Type B pancreatic cell (in vitro differentiated cells): Measurements from ENCODE around the gene PRR22. TPM values are rescaled to one million over a fixed set of nuclear protein-coding genes. Genes with fewer than 3 reads are reported as not detected.

Experiments
- DNase-seq: peaks from one replicate; pipeline ENCODE4 v3.0.0; 2021; ENCODE audit warnings: mixed read lengths; ENCODE audit not compliant: unreplicated experiment; ENCODE audit errors: extremely low spot score
- H3K27ac Mint-ChIP-seq: 2 replicates; pipeline ENCODE4 v1.8.0; 2021; ENCODE audit warnings: mild to moderate bottlenecking, mixed read lengths
- H3K27me3 Mint-ChIP-seq: 2 replicates; pipeline ENCODE4 v1.8.0; 2021; ENCODE audit warnings: mixed read lengths
- H3K36me3 Mint-ChIP-seq: 2 replicates; pipeline ENCODE4 v1.8.0; 2021; ENCODE audit warnings: mixed read lengths
- H3K4me1 Mint-ChIP-seq: one replicate; pipeline ENCODE4 v1.8.0; 2021; ENCODE audit warnings: mixed read lengths; ENCODE audit not compliant: unreplicated experiment
- H3K4me3 Mint-ChIP-seq: 2 replicates; pipeline ENCODE4 v1.8.0; 2021; ENCODE audit warnings: mild to moderate bottlenecking, mixed read lengths
- H3K9me3 Mint-ChIP-seq: 2 replicates; pipeline ENCODE4 v1.8.0; 2021; ENCODE audit warnings: mixed read lengths
- CTCF ChIP-seq: fragments of 200-600 bp; sonication (generic); conservative IDR thresholded peaks from 2 replicates; pipeline ENCODE4 v1.5.0; 2021; ENCODE audit warnings: antibody characterized with exemption, mild to moderate bottlenecking
- total RNA-seq: library from RNA; stranded (reverse); gene quantifications from 2 replicates; pipeline ENCODE4 v1.2.1, GENCODE V29; 2021; ENCODE audit warnings: low replicate concordance

Gene PRR22
- total RNA-seq, 1 donor from 2014 or later, result 5.2 TPM

- Mint-ChIP-seq H3K36me3 (no peaks in the 10 kb centered on the region), H3K4me3 (peak overlapping the region; percentile 67), H3K9me3 (no peaks in the 10 kb centered on the region), H3K27ac (no peak overlapping the region), H3K27me3 (peaks cover 9% of the 10 kb centered on the region), H3K4me1 (peaks cover 16% of the 10 kb centered on the region)
- TF ChIP-seq CTCF, result no peak
- DNase-seq, result no peak
These were observed 17.5 kb upstream of the PRR22 start for GRCh38 chr19:5801796-5802619.

- H3K36me3 Mint-ChIP-seq, result no peaks in the 10 kb centered on the region
- H3K27me3 Mint-ChIP-seq, result peaks cover 9% of the 10 kb centered on the region
- no peak overlapping the region for H3K27ac Mint-ChIP-seq
- TF ChIP-seq CTCF, result no peak
- H3K4me3 Mint-ChIP-seq, result no peak overlapping the region
- H3K4me1 Mint-ChIP-seq, result peaks cover 10% of the 10 kb centered on the region
- DNase-seq, result no peak
- no peaks in the 10 kb centered on the region for H3K9me3 Mint-ChIP-seq
These were observed 16.1 kb upstream of the PRR22 start for GRCh38 chr19:5800361-5801270.

- H3K27ac Mint-ChIP-seq, result no peak overlapping the region
- no peak for TF ChIP-seq CTCF
- H3K27me3 Mint-ChIP-seq, result peaks cover 9% of the 10 kb centered on the region
- peaks cover 10% of the 10 kb centered on the region for H3K4me1 Mint-ChIP-seq
- no peak for DNase-seq
- no peak overlapping the region for H3K4me3 Mint-ChIP-seq
- H3K9me3 Mint-ChIP-seq, result no peaks in the 10 kb centered on the region
- H3K36me3 Mint-ChIP-seq, result no peaks in the 10 kb centered on the region
These were observed 15.0 kb upstream of the PRR22 start for GRCh38 chr19:5799247-5800241.

- Mint-ChIP-seq H3K36me3 (no peaks in the 10 kb centered on the region), H3K9me3 (no peaks in the 10 kb centered on the region), H3K4me3 (no peak overlapping the region), H3K27me3 (peaks cover 3% of the 10 kb centered on the region), H3K27ac (no peak overlapping the region), H3K4me1 (peaks cover 10% of the 10 kb centered on the region)
- DNase-seq, result no peak
- TF ChIP-seq CTCF, result no peak
These were observed 13.7 kb upstream of the PRR22 start for GRCh38 chr19:5798244-5798643.

GRCh38 chr19:5795382-5795919 lies 10.9 kb upstream of the PRR22 start:
- Mint-ChIP-seq H3K4me3 (no peak overlapping the region), H3K36me3 (peaks cover 7% of the 10 kb centered on the region), H3K27ac (no peak overlapping the region), H3K9me3 (peaks cover 5% of the 10 kb centered on the region), H3K4me1 (peaks cover 6% of the 10 kb centered on the region), H3K27me3 (no peaks in the 10 kb centered on the region)
- no peak for DNase-seq
- no peak for TF ChIP-seq CTCF
